GM23338 (cell line): Measurements from ENCODE around the gene ID3. TPM values are rescaled to one million over a fixed set of nuclear protein-coding genes. Genes with fewer than 3 reads are reported as not detected.

Source experiments
- ATAC-seq: fragments of 200-7000 bp; cut with Tn5 transposase; 3 replicates; pipeline ENCODE4 v1.9.1; 2020
- DNase-seq: peaks from one replicate; pipeline ENCODE4 v3.0.0-alpha.2; 2015; ENCODE audit warnings: low spot score
- H2AFZ ChIP-seq: fragments of 200-600 bp; sonication (generic); 2 replicates; pipeline ENCODE4 v1.8.0; 2016; ENCODE audit warnings: antibody characterized with exemption, mild to moderate bottlenecking, moderate library complexity
- H3F3A ChIP-seq: fragments of 200-600 bp; sonication (generic); replicated peaks from 2 replicates; pipeline ENCODE4 v1.8.0; 2017; ENCODE audit warnings: antibody characterized with exemption, mixed run types, low read depth
- H3K27ac ChIP-seq: fragments of 200-600 bp; sonication (generic); 2 replicates; pipeline ENCODE4 v1.6.1; 2016; ENCODE audit warnings: low read depth
- H3K27me3 ChIP-seq: fragments of 200-600 bp; sonication (generic); 2 replicates; pipeline ENCODE4 v1.8.0; 2016; ENCODE audit warnings: mild to moderate bottlenecking, mixed run types, moderate library complexity; ENCODE audit not compliant: insufficient read depth
- H3K36me3 ChIP-seq: fragments of 200-600 bp; sonication (generic); 2 replicates; pipeline ENCODE4 v1.8.0; 2016; ENCODE audit warnings: mild to moderate bottlenecking; ENCODE audit not compliant: insufficient read depth
- H3K4me1 ChIP-seq: fragments of 200-600 bp; sonication (generic); 2 replicates; pipeline ENCODE4 v1.8.0; 2016; ENCODE audit warnings: mild to moderate bottlenecking, moderate library complexity; ENCODE audit not compliant: insufficient read depth
- H3K4me2 ChIP-seq: fragments of 200-600 bp; sonication (generic); 2 replicates; pipeline ENCODE4 v1.7.1; 2017; ENCODE audit warnings: mixed run types
- H3K4me3 ChIP-seq: fragments of 200-600 bp; sonication (generic); 2 replicates; pipeline ENCODE4 v1.6.1; 2016; ENCODE audit warnings: mixed run types
- H3K79me2 ChIP-seq: fragments of 200-600 bp; sonication (generic); replicated peaks from 2 replicates; pipeline ENCODE4 v1.8.0; 2017; ENCODE audit warnings: mild to moderate bottlenecking; ENCODE audit not compliant: insufficient read depth
- H3K9me2 ChIP-seq: fragments of 200-600 bp; sonication (generic); 2 replicates; pipeline ENCODE4 v1.8.0; 2017; ENCODE audit not compliant: insufficient read depth
- H4K20me1 ChIP-seq: fragments of 200-600 bp; sonication (generic); replicated peaks from 2 replicates; pipeline ENCODE4 v1.8.0; 2017; ENCODE audit warnings: mild to moderate bottlenecking; ENCODE audit not compliant: insufficient read depth
- H3K27ac Mint-ChIP-seq: 2 replicates; pipeline ENCODE4 v1.8.0; 2020; ENCODE audit warnings: inconsistent platforms, mild to moderate bottlenecking, moderate library complexity, mixed read lengths
- H3K27me3 Mint-ChIP-seq: 3 replicates; pipeline ENCODE4 v1.8.0; 2022; ENCODE audit warnings: low read depth, mild to moderate bottlenecking, moderate library complexity, mixed read lengths, inconsistent platforms; ENCODE audit not compliant: insufficient read depth, poor library complexity
- H3K36me3 Mint-ChIP-seq: 3 replicates; pipeline ENCODE4 v1.8.0; 2021; ENCODE audit warnings: low read depth, mild to moderate bottlenecking, inconsistent platforms, moderate library complexity, mixed read lengths
- H3K4me1 Mint-ChIP-seq: 3 replicates; pipeline ENCODE4 v1.8.0; 2020; ENCODE audit warnings: mild to moderate bottlenecking, inconsistent platforms, mixed read lengths
- H3K4me3 Mint-ChIP-seq: 3 replicates; pipeline ENCODE4 v1.8.0; 2021; ENCODE audit warnings: moderate library complexity, mild to moderate bottlenecking, inconsistent platforms, mixed read lengths
- H3K9me3 Mint-ChIP-seq: 3 replicates; pipeline ENCODE4 v1.8.0; 2020; ENCODE audit warnings: moderate library complexity, mild to moderate bottlenecking, inconsistent platforms, mixed read lengths
- CREB1 ChIP-seq: fragments of 250-450 bp; sonication (Bioruptor Pico); IDR thresholded peaks from 2 replicates; pipeline ENCODE4 v1.5.0; 2020; ENCODE audit warnings: low read depth, mild to moderate bottlenecking, moderate library complexity
- CTCF ChIP-seq, 2 experiments: fragments of 200-600 bp in 1 of 2; sonication (generic) in 1 of 2; conservative IDR thresholded peaks; 2 replicates each; pipeline versions ENCODE4 v1.5.1 to v1.6.1; 2016 to 2017; ENCODE audit warnings: antibody characterized with exemption in 2 of 2, low read depth in 2 of 2, mild to moderate bottlenecking in 2 of 2, moderate library complexity in 1 of 2
- ETS1 ChIP-seq: IDR thresholded peaks from 2 replicates; pipeline ENCODE4 v1.6.1; 2016; ENCODE audit warnings: antibody characterized with exemption
- EZH2 ChIP-seq: fragments of 200-600 bp; sonication (generic); IDR thresholded peaks from one replicate; pipeline ENCODE4 v1.8.0; 2017; ENCODE audit warnings: antibody characterized with exemption, mild to moderate bottlenecking, low read depth; ENCODE audit not compliant: unreplicated experiment
- EZH2phosphoT487 ChIP-seq: fragments of 200-600 bp; sonication (generic); IDR thresholded peaks from one replicate; pipeline ENCODE4 v1.8.1; 2018; ENCODE audit warnings: antibody characterized with exemption; ENCODE audit not compliant: unreplicated experiment
- JUNB ChIP-seq: IDR thresholded peaks from one replicate; pipeline ENCODE4 v1.6.1; 2016; ENCODE audit warnings: antibody characterized with exemption; ENCODE audit not compliant: unreplicated experiment
- NANOG ChIP-seq: IDR thresholded peaks from 2 replicates; pipeline ENCODE4 v1.6.1; 2016; ENCODE audit warnings: antibody characterized with exemption, borderline replicate concordance
- POLR2AphosphoS5 ChIP-seq: IDR thresholded peaks from 2 replicates; pipeline ENCODE4 v1.6.1; 2016; ENCODE audit warnings: antibody characterized with exemption, low read depth
- REST ChIP-seq: IDR thresholded peaks from one replicate; pipeline ENCODE4 v1.6.1; 2018; ENCODE audit warnings: antibody characterized with exemption; ENCODE audit not compliant: unreplicated experiment
- STAT1 ChIP-seq: IDR thresholded peaks from one replicate; pipeline ENCODE4 v1.6.1; 2016; ENCODE audit warnings: antibody characterized with exemption; ENCODE audit not compliant: unreplicated experiment
- ZNF114 ChIP-seq: fragments of 250-450 bp; sonication (Bioruptor Pico); IDR thresholded peaks from 2 replicates; pipeline ENCODE4 v1.5.0; 2020; ENCODE audit warnings: mild to moderate bottlenecking, moderate library complexity
- ZNF331 ChIP-seq: fragments of 250-450 bp; sonication (Bioruptor Pico); IDR thresholded peaks from 2 replicates; pipeline ENCODE4 v1.5.0; 2020; ENCODE audit warnings: low read depth, mild to moderate bottlenecking, moderate library complexity
- ZNF462 ChIP-seq: fragments of 250-450 bp; sonication (Bioruptor Pico); IDR thresholded peaks from 2 replicates; pipeline ENCODE4 v1.5.0; 2020; ENCODE audit warnings: mild to moderate bottlenecking, moderate library complexity
- polyA plus RNA-seq: library from polyadenylated mRNA; unstranded; fragments of >200 nt; fragmentation: Nextera tagmentation; extraction: Ambion mirVana; gene quantifications from 2 replicates; pipeline ENCODE4 v1.2.1, GENCODE V29; 2016
- total RNA-seq: library from RNA; depleted of rRNA; stranded (reverse); fragments of >200 nt; shearing (Covaris generic); gene quantifications from 2 replicates; pipeline ENCODE4 v1.2.3, GENCODE V29; 2014

Gene ID3
- total and polyA plus RNA-seq, 2 experiments from 2014 or later, result 164 to 345 TPM

GRCh38 chr1:23533246-23534023 is 25.9 kb downstream of the ID3 start:
- Histone ChIP-seq H3F3A (peaks cover 12% of the 10 kb centered on the region; the same call in 1 of the 2 replicates), H3K27ac (no peak overlapping the region), H3K36me3 (no peaks in the 10 kb centered on the region), H4K20me1 (no peaks in the 10 kb centered on the region), H3K9me2 (no peaks in the 10 kb centered on the region), H3K4me3 (no peak overlapping the region), H3K4me1 (peaks cover 15% of the 10 kb centered on the region; the same call in 1 of the 2 replicates), H3K79me2 (no peaks in the 10 kb centered on the region), H2AFZ (no peak overlapping the region), H3K4me2 (no peak overlapping the region), H3K27me3 (peaks cover 42% of the 10 kb centered on the region)
- Mint-ChIP-seq H3K4me1 (peaks cover 27% of the 10 kb centered on the region), H3K27me3 (peaks cover 32% of the 10 kb centered on the region), H3K27ac (no peak overlapping the region), H3K36me3 (no peaks in the 10 kb centered on the region), H3K4me3 (no peak overlapping the region; the same call in 2 of the 3 replicates), H3K9me3 (no peaks in the 10 kb centered on the region)
- no peak for DNase-seq
- no peak for ATAC-seq
- TF ChIP-seq ETS1 (no peak), EZH2 (no peak), CTCF (conservative IDR thresholded peaks at IDR 0.05; ENCODE audit: low read depth in 2 of 2) (no peak), JUNB (no peak), STAT1 (no peak), POLR2AphosphoS5 (no peak), ZNF462 (CRISPR knock-in tag) (no peak), ZNF114 (no peak), NANOG (no peak), EZH2phosphoT487 (no peak), ZNF331 (CRISPR knock-in tag) (no peak), REST (no peak), CREB1 (CRISPR knock-in tag) (no peak)
